Measurements from ENCODE around the gene MC1R. TPM values are rescaled to one million over a fixed set of nuclear protein-coding genes. Genes with fewer than 3 reads are reported as not detected.
"Not testable (repeated sequence)": the region's sequence is repeated elsewhere in the genome, so short reads cannot be mapped to it uniquely, and the experiment has no call there.

MC1R gene
- total RNA-seq, 1 donor from 2014 or later: 2.2 TPM

- DNase-seq: not testable (repeated sequence)
Observed at GRCh38 chr16:89935620-89936019, 17.0 kb downstream of the MC1R start.

- DNase-seq: no peak
Observed at GRCh38 chr16:89936034-89936433, 17.4 kb downstream of the MC1R start.

GRCh38 chr16:89936508-89936907 lies 17.8 kb downstream of the MC1R start:
- DNase-seq: no peak

GRCh38 chr16:89936981-89937380 lies 18.3 kb downstream of the MC1R start:
- DNase-seq: no peak

- DNase-seq: no peak
Observed at GRCh38 chr16:89938175-89938885, 19.7 kb downstream of the MC1R start.

GRCh38 chr16:89944773-89945172 lies 26.1 kb downstream of the MC1R start:
- DNase-seq: no peak

- no peak for DNase-seq
Observed at GRCh38 chr16:89945654-89946053, 27.0 kb downstream of the MC1R start.

- DNase-seq: no peak
Observed at GRCh38 chr16:89946515-89946914, 27.9 kb downstream of the MC1R start.

GRCh38 chr16:89949121-89949742 lies 30.6 kb downstream of the MC1R start:
- no peak for DNase-seq

- DNase-seq: no peak
Observed at GRCh38 chr16:89949756-89950155, 31.1 kb downstream of the MC1R start.

- DNase-seq: no peak
Observed at GRCh38 chr16:89951509-89951908, 32.8 kb downstream of the MC1R start.

GRCh38 chr16:89952049-89952448 lies 33.4 kb downstream of the MC1R start:
- DNase-seq: no peak

GRCh38 chr16:89952551-89952950 lies 33.9 kb downstream of the MC1R start:
- no peak for DNase-seq

GRCh38 chr16:89953671-89954406 lies 35.2 kb downstream of the MC1R start:
- no peak for DNase-seq

- no peak for DNase-seq
Observed at GRCh38 chr16:89954462-89954861, 35.8 kb downstream of the MC1R start.

GRCh38 chr16:89955001-89955685 lies 36.5 kb downstream of the MC1R start:
- no peak for DNase-seq

- no peak for DNase-seq
Observed at GRCh38 chr16:89956505-89957215, 38.0 kb downstream of the MC1R start.

- DNase-seq: no peak
Observed at GRCh38 chr16:89957216-89957785, 38.6 kb downstream of the MC1R start.

- DNase-seq: no peak
Observed at GRCh38 chr16:89958068-89958467, 39.4 kb downstream of the MC1R start.

GRCh38 chr16:89958596-89958995 lies 39.9 kb downstream of the MC1R start:
- DNase-seq: no peak

GRCh38 chr16:89960966-89961365 lies 42.3 kb downstream of the MC1R start:
- no peak for DNase-seq

- DNase-seq: no peak
Observed at GRCh38 chr16:89961920-89962319, 43.3 kb downstream of the MC1R start.

Measured in skin of body (tissue), 2 donors.